ENCODE measurements around the gene ANKRD49.

ANKRD49 gene

DNA sequence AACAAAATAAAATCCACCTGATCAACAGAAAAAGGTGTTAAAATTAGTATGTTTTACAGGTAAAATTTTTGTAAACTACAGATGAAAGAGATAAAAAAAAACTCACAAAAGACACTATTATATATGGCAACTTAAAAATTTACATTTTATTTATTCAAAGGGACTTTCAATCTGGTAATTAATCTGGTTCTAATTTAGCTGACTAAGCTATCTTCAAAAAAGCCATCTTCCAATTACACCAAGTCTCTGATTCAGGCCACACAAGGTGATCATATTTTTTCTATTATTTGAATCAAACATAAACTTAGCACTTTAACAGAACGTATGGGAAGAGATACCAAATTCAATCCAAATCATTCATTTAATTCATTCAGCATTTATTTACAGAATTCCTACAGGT, 7.7 kb upstream of the ANKRD49 start:
- no peaks in the 10 kb centered on the region for H3K79me2 ChIP-seq (ENCODE audit: insufficient read depth, low read length)
- H3K4me1 ChIP-seq (ENCODE audit: insufficient read depth, low read length, severe bottlenecking) = no peaks in the 10 kb centered on the region
- no peaks in the 10 kb centered on the region for H3F3A ChIP-seq (ENCODE audit: insufficient read depth, low read length)
- no peaks in the 10 kb centered on the region for H3K9me3 ChIP-seq (ENCODE audit: low read length)
- H3K4me2 ChIP-seq (ENCODE audit: low read length) = no peak overlapping the region
- H3K27ac ChIP-seq (ENCODE audit: low read depth, low read length, poor library complexity, severe bottlenecking) = no peak overlapping the region
- no peak overlapping the region for H3K4me3 ChIP-seq (ENCODE audit: low read depth, low read length, poor library complexity, severe bottlenecking)
- H2AFZ ChIP-seq (ENCODE audit: low read length) = no peak overlapping the region
- H3K9ac ChIP-seq (ENCODE audit: low read length) = no peak overlapping the region
- TF ChIP-seq EZH2 (IDR thresholded peaks at IDR 0.05; ENCODE audit: borderline replicate concordance, low read length) = no peak
- TF ChIP-seq, protein P1, sequence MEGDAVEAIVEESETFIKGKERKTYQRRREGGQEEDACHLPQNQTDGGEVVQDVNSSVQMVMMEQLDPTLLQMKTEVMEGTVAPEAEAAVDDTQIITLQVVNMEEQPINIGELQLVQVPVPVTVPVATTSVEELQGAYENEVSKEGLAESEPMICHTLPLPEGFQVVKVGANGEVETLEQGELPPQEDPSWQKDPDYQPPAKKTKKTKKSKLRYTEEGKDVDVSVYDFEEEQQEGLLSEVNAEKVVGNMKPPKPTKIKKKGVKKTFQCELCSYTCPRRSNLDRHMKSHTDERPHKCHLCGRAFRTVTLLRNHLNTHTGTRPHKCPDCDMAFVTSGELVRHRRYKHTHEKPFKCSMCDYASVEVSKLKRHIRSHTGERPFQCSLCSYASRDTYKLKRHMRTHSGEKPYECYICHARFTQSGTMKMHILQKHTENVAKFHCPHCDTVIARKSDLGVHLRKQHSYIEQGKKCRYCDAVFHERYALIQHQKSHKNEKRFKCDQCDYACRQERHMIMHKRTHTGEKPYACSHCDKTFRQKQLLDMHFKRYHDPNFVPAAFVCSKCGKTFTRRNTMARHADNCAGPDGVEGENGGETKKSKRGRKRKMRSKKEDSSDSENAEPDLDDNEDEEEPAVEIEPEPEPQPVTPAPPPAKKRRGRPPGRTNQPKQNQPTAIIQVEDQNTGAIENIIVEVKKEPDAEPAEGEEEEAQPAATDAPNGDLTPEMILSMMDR (IDR thresholded peaks at IDR 0.05; ENCODE audit: low read length) = no peak
- H4K20me1 ChIP-seq (ENCODE audit: insufficient read depth, low read length) = no peaks in the 10 kb centered on the region
- H3K27me3 ChIP-seq (ENCODE audit: insufficient read depth, low read length) = no peaks in the 10 kb centered on the region
- H3K9me2 ChIP-seq (ENCODE audit: low read depth, low read length) = no peaks in the 10 kb centered on the region
- peaks cover 90% of the 10 kb centered on the region for H3K36me3 ChIP-seq (ENCODE audit: insufficient read depth, low read length)

DNA sequence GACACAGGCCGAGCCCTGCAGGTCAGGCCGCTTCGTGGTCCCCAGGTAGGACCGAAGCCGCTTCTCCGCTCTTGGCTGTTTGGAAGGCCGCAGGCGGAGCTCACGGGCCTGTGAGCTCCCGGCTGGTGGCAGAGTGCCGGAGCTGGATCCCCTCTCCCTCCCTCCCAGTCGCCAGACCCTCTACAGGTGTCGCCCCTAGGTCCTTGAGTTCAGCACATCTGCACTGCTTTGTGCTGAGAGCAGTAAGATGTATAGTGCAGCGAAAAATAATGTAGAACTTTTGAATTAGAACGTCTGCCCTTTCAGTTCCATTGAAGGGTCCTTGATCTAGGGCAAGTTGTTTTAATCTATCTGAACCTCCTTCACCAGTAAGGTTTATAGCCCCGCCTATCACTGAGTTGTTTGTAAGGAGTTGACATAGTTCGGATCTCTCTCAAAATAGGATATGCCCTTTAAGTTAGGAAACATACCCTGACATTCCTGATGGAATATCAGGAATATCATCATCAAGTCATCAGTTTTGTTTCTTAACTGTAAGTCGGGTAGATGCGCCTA, 419 bp downstream of the ANKRD49 start:
- H3K36me3 ChIP-seq (ENCODE audit: insufficient read depth, low read length) = peaks cover 43% of the 10 kb centered on the region
- H3K9me2 ChIP-seq (ENCODE audit: low read depth, low read length) = no peaks in the 10 kb centered on the region
- H3K4me1 ChIP-seq (ENCODE audit: insufficient read depth, low read length, severe bottlenecking) = peaks cover 35% of the 10 kb centered on the region
- peak overlapping the region; percentile 18 for H3K27ac ChIP-seq (ENCODE audit: low read depth, low read length, poor library complexity, severe bottlenecking)
- H3K9ac ChIP-seq (ENCODE audit: low read length) = peak overlapping the region; percentile 95
- no peaks in the 10 kb centered on the region for H3K27me3 ChIP-seq (ENCODE audit: insufficient read depth, low read length)
- no peaks in the 10 kb centered on the region for H3K9me3 ChIP-seq (ENCODE audit: low read length)
- peaks cover 36% of the 10 kb centered on the region for H3K79me2 ChIP-seq (ENCODE audit: insufficient read depth, low read length)
- TF ChIP-seq, protein P1 (IDR thresholded peaks at IDR 0.05; ENCODE audit: low read length) = no peak
- no peak for TF ChIP-seq EZH2 (IDR thresholded peaks at IDR 0.05; ENCODE audit: borderline replicate concordance, low read length)
- no peaks in the 10 kb centered on the region for H3F3A ChIP-seq (ENCODE audit: insufficient read depth, low read length)
- H3K4me3 ChIP-seq (ENCODE audit: low read depth, low read length, poor library complexity, severe bottlenecking) = peak overlapping the region; percentile 95
- peak overlapping the region; percentile 86 for H3K4me2 ChIP-seq (ENCODE audit: low read length)
- no peaks in the 10 kb centered on the region for H4K20me1 ChIP-seq (ENCODE audit: insufficient read depth, low read length)
- H2AFZ ChIP-seq (ENCODE audit: low read length) = no peak overlapping the region; the same call in 1 of the 2 replicates

DNA sequence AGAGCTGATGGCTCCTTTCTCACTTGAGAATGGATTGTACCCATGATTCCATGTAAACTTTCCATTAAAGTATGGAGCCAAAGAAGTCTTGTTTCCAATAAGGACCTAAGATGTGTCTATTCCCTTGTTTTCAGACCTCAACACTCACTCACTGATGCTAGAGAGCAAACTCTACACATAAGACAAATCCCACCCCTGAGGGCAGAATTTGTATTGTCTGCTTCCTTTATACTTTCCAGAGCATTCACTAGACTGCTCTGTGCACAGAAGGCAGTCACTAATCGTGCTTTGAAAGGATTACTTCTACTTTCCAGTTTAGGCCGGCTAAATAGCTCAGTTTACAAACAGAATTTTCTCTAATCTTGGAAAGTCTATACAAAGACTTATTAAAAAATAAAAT, 6.4 kb downstream of the ANKRD49 start:
- Histone ChIP-seq H3K4me2 (ENCODE audit: low read length) (no peak overlapping the region), H3K4me1 (ENCODE audit: insufficient read depth, low read length, severe bottlenecking) (peaks cover 7% of the 10 kb centered on the region), H3K27ac (ENCODE audit: low read depth, low read length, poor library complexity, severe bottlenecking) (no peak overlapping the region), H3K36me3 (ENCODE audit: insufficient read depth, low read length) (peaks cover 43% of the 10 kb centered on the region), H3K27me3 (ENCODE audit: insufficient read depth, low read length) (no peaks in the 10 kb centered on the region), H3K79me2 (ENCODE audit: insufficient read depth, low read length) (peaks cover 3% of the 10 kb centered on the region; the same call in 1 of the 2 replicates), H3K9me3 (ENCODE audit: low read length) (no peaks in the 10 kb centered on the region), H2AFZ (ENCODE audit: low read length) (no peak overlapping the region), H4K20me1 (ENCODE audit: insufficient read depth, low read length) (no peaks in the 10 kb centered on the region), H3K4me3 (ENCODE audit: low read depth, low read length, poor library complexity, severe bottlenecking) (no peak overlapping the region), H3K9ac (ENCODE audit: low read length) (no peak overlapping the region), H3K9me2 (ENCODE audit: low read depth, low read length) (no peaks in the 10 kb centered on the region), H3F3A (ENCODE audit: insufficient read depth, low read length) (no peaks in the 10 kb centered on the region)
- TF ChIP-seq, protein P1 (IDR thresholded peaks at IDR 0.05; ENCODE audit: low read length) = no peak
- TF ChIP-seq EZH2 (IDR thresholded peaks at IDR 0.05; ENCODE audit: borderline replicate concordance, low read length) = no peak

Data from OCI-LY1 (cell line).